Kidney (tissue), 14 donors: ENCODE measurements around the gene MICAL2. TPM values are rescaled to one million over a fixed set of nuclear protein-coding genes. Genes with fewer than 3 reads are reported as not detected.

Experiments used
- DNase-seq, 5 donors: peaks; one replicate each; pipeline ENCODE4 v3.0.0-alpha.2; 2013 to 2020
- FAIRE-seq: peaks from 2 replicates; lab custom pipeline; 2012; peaks lifted over from hg19 to GRCh38; lab: Jason Lieb, UNC
- H3K27ac ChIP-seq, 2 donors: one replicate each; pipeline ENCODE4 v1.7.0; 2013; ENCODE audit warnings: low read depth in 2 of 2, low read length in 2 of 2, inconsistent platforms in 1 of 2
- H3K27me3 ChIP-seq: one replicate; pipeline ENCODE4 v1.7.1; 2013; ENCODE audit warnings: low read length, inconsistent platforms; ENCODE audit not compliant: control insufficient read depth, insufficient read depth
- H3K36me3 ChIP-seq, 3 donors: one replicate each; pipeline versions ENCODE4 v1.7.0 to v1.7.1; 2013; ENCODE audit warnings: low read length in 3 of 3, control low read depth in 1 of 3, inconsistent platforms in 1 of 3; ENCODE audit not compliant: insufficient read depth in 3 of 3, control insufficient read depth in 2 of 3
- H3K4me1 ChIP-seq, 3 donors: one replicate each; pipeline versions ENCODE4 v1.7.0 to v1.7.1; 2013; ENCODE audit warnings: low read length in 3 of 3, inconsistent platforms in 1 of 3, low read depth in 1 of 3; ENCODE audit not compliant: control insufficient read depth in 2 of 3, insufficient read depth in 2 of 3
- H3K4me3 ChIP-seq, 3 donors: one replicate each; pipeline versions ENCODE4 v1.7.0 to v1.8.1; 2013; ENCODE audit warnings: low read length in 3 of 3, control low read depth in 1 of 3, inconsistent platforms in 1 of 3
- H3K9ac ChIP-seq, 3 donors: one replicate each; pipeline versions ENCODE4 v1.7.0 to v1.7.1; 2013; ENCODE audit warnings: low read length in 3 of 3, control low read depth in 1 of 3, inconsistent platforms in 1 of 3
- H3K9me3 ChIP-seq, 3 donors: one replicate each; pipeline versions ENCODE4 v1.7.0 to v1.7.1; 2013; ENCODE audit warnings: low read length in 3 of 3, control low read depth in 1 of 3, inconsistent platforms in 1 of 3; ENCODE audit not compliant: control insufficient read depth in 2 of 3, insufficient read depth in 1 of 3
- CTCF ChIP-seq: IDR thresholded peaks from 3 replicates; pipeline ENCODE4 v1.5.1; 2012; ENCODE audit warnings: mild to moderate bottlenecking, moderate library complexity, borderline replicate concordance; ENCODE audit not compliant: insufficient read depth; ENCODE audit errors: extremely low read depth
- intact Hi-C: fragments of 100-400 bp; cut with DNase I; formaldehyde crosslinking; loops from one replicate; pipeline ENCODE4 v1.11.1; 2022
- polyA plus RNA-seq: library from polyadenylated mRNA; stranded (reverse); fragments of 350-450 nt; fragmentation: Illumina TruSeq; extraction: RNeasy Lipid Tissue Mini Kit (QIAGEN cat#74804); gene quantifications from one replicate; pipeline ENCODE4 v1.2.3, GENCODE V29; 2014; ENCODE audit warnings: low read depth, low replicate concordance; ENCODE audit not compliant: insufficient read depth
- total RNA-seq: library from RNA; stranded (reverse); fragmentation: NEBNext Ultra II Directional; extraction: Animal tissue kit (Norgen Biotek cat#: 25700); gene quantifications from one replicate; pipeline ENCODE4 v1.2.1, GENCODE V29; 2021
- donor health status: control.
- donor health status: control.
- donor health status: control.
- donor health status: control.
- donor health status: control.
- donor health status: DM: yes; HTN: yes; CAD: no.
- donor health status: Normal renal cell carcinoma (clear cell type).

The MICAL2 gene
- total and polyA plus RNA-seq, 2 donors from 2014 or later: 7.8 to 64.5 TPM

GRCh38 chr11:12074529-12075195 lies 35.7 kb upstream of the MICAL2 start:
- no peak for DNase-seq
- intact Hi-C loops: no loop called here
- H3K27ac ChIP-seq: no peak overlapping the region

GRCh38 chr11:12075291-12075690 lies 35.1 kb upstream of the MICAL2 start:
- no peak overlapping the region for H3K9ac ChIP-seq
- no peak for TF ChIP-seq CTCF
- H3K4me3 ChIP-seq: no peak overlapping the region
- no peak overlapping the region for H3K27ac ChIP-seq
- H3K9me3 ChIP-seq: no peaks in the 10 kb centered on the region
- H3K27me3 ChIP-seq: no peaks in the 10 kb centered on the region
- H3K36me3 ChIP-seq: no peaks in the 10 kb centered on the region
- DNase-seq (no peak), FAIRE-seq (no peak)
- H3K4me1 ChIP-seq: no peaks in the 10 kb centered on the region
- intact Hi-C loops: no loop called here

More at GRCh38 chr11:12074529-12075195, 35.7 kb upstream of the MICAL2 start:
- no peak for TF ChIP-seq CTCF
- H3K4me1 ChIP-seq: no peaks in the 10 kb centered on the region
- H3K9ac ChIP-seq: no peak overlapping the region
- H3K36me3 ChIP-seq: no peaks in the 10 kb centered on the region
- no peak for FAIRE-seq
- H3K9me3 ChIP-seq: no peaks in the 10 kb centered on the region
- no peaks in the 10 kb centered on the region for H3K27me3 ChIP-seq
- no peak overlapping the region for H3K4me3 ChIP-seq

GRCh38 chr11:12075822-12076821 lies 34.3 kb upstream of the MICAL2 start:
- Histone ChIP-seq H3K27me3 (no peaks in the 10 kb centered on the region), H3K4me1 (no peaks in the 10 kb centered on the region), H3K27ac (no peak overlapping the region), H3K4me3 (no peak overlapping the region), H3K9ac (no peak overlapping the region), H3K36me3 (no peaks in the 10 kb centered on the region), H3K9me3 (no peaks in the 10 kb centered on the region)
- TF ChIP-seq CTCF: no peak
- DNase-seq: peak in 1 of 5 donors; percentile 75
- FAIRE-seq: no peak
- intact Hi-C loops: no loop called here
